ENCODE measurements around the gene PLA2G4D. TPM values are rescaled to one million over a fixed set of nuclear protein-coding genes. Genes with fewer than 3 reads are reported as not detected.

The PLA2G4D gene
- total RNA-seq, 1 donor from 2014 or later, result 26.5 TPM

DNA sequence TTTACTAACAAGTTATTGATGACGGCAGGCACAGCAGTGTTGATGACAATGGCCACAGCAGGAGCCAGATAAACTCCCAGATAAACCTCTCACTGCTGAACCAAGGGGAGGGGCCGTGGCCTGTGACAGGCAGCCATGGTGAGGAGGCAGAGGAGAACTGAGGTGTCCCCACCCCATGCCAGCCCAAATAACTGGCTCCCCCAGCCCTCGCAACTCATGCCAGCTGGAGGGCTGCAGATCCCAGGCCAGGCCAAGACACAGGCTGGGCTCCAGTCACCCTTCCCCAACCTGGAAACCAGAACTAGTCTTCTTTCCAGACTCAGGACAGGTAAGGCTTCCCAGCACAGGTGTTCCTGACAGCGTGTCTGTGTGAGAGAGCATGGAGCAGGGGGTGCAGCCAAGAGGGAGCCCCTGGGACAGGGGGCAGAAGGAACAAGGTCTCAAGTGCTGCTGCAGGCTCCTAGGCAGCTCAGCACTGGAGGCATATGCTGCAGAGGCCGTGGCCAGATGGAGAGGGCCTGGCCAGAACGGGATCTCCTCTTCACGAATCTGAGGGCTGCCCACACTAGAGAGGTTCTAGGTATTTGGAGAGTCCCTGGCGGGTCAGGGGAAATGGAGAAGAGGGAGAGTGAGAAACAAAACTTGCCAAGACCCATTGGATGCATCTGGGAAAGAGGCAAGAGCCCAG, 46.2 kb upstream of the PLA2G4D start:
- DNase-seq (ENCODE audit: extremely low spot score in 2 of 2), result peak in 1 of 2 donors; percentile 54
- no peaks in the 10 kb centered on the region for H3K4me1 ChIP-seq
- intact Hi-C loops (cut with DNase I), result no loop called here
- H3K36me3 ChIP-seq, result no peaks in the 10 kb centered on the region
- no peaks in the 10 kb centered on the region for H3K27me3 ChIP-seq
- H3K27ac ChIP-seq, result no peak overlapping the region
- no peak overlapping the region for H3K4me3 ChIP-seq
- H3K9me3 ChIP-seq, result no peaks in the 10 kb centered on the region
- TF ChIP-seq, protein P1, sequence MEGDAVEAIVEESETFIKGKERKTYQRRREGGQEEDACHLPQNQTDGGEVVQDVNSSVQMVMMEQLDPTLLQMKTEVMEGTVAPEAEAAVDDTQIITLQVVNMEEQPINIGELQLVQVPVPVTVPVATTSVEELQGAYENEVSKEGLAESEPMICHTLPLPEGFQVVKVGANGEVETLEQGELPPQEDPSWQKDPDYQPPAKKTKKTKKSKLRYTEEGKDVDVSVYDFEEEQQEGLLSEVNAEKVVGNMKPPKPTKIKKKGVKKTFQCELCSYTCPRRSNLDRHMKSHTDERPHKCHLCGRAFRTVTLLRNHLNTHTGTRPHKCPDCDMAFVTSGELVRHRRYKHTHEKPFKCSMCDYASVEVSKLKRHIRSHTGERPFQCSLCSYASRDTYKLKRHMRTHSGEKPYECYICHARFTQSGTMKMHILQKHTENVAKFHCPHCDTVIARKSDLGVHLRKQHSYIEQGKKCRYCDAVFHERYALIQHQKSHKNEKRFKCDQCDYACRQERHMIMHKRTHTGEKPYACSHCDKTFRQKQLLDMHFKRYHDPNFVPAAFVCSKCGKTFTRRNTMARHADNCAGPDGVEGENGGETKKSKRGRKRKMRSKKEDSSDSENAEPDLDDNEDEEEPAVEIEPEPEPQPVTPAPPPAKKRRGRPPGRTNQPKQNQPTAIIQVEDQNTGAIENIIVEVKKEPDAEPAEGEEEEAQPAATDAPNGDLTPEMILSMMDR (IDR thresholded peaks at IDR 0.05), result no peak
- no peak for TF ChIP-seq POLR2A (IDR thresholded peaks at IDR 0.05)

DNA sequence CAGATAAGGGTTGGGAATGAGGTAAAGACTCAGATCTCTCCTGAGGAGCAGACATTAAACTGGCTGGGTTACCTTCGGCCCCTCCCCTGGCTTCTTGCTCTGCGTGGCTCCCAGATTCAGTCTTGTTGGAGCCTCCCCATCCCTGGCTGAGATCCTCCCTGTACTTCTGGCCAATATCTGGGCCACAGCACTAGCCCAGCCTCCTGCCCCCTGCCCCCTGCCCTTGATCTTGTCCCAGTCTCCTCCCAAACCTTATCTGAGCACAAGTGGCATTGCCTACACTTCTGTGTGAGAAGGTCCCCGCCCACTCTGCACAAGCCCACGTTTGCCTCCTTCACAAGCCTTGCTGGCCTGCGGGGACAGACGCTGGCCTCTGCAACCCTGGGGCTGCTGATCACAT, 45.2 kb upstream of the PLA2G4D start:
- H3K27me3 ChIP-seq, result no peaks in the 10 kb centered on the region
- H3K27ac ChIP-seq, result no peak overlapping the region
- H3K9me3 ChIP-seq, result no peaks in the 10 kb centered on the region
- H3K4me3 ChIP-seq, result no peak overlapping the region
- TF ChIP-seq POLR2AphosphoS5 (IDR thresholded peaks at IDR 0.05; ENCODE audit: insufficient read depth in 1 of 2, low read depth in 1 of 2) (no peak), POLR2A (IDR thresholded peaks at IDR 0.05) (no peak)
- TF ChIP-seq, protein P1 (IDR thresholded peaks at IDR 0.05), result no peak
- H3K36me3 ChIP-seq, result no peaks in the 10 kb centered on the region
- DNase-seq (ENCODE audit: extremely low spot score in 2 of 2), result peak in 1 of 2 donors; percentile 78
- H3K4me1 ChIP-seq, result no peaks in the 10 kb centered on the region
- intact Hi-C loops (cut with DNase I), result no loop called here

DNA sequence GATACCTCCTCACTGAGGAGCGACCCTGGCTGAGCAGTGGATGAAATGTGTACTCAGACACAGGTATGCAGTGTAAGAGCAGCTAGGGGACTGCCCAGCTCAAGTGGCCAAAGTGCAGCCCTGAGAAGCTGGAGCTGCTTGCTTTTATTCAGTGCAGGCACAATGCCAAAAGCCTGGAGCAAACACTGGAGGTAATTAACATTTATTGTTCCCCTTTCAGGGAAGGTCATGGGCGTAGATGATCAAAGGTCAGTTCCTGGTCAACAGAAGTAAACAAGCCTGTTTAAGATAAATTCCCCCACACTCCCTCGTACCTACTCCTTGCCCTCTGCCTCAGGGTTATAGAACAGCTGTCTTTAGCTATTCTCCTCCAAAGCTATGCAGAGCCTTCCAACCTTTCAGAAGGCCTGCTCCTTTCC, 44.6 kb upstream of the PLA2G4D start:
- H3K27ac ChIP-seq, result no peak overlapping the region
- H3K36me3 ChIP-seq, result no peaks in the 10 kb centered on the region
- peak in 1 of 2 donors; percentile 47 for DNase-seq (ENCODE audit: extremely low spot score in 2 of 2)
- TF ChIP-seq POLR2A (IDR thresholded peaks at IDR 0.05), result no peak
- TF ChIP-seq, protein P1 (IDR thresholded peaks at IDR 0.05), result no peak
- TF ChIP-seq POLR2AphosphoS5 (IDR thresholded peaks at IDR 0.05; ENCODE audit: insufficient read depth in 1 of 2, low read depth in 1 of 2), result no peak
- intact Hi-C loops (cut with DNase I), result no loop called here
- no peak overlapping the region for H3K4me3 ChIP-seq
- no peaks in the 10 kb centered on the region for H3K9me3 ChIP-seq
- no peaks in the 10 kb centered on the region for H3K4me1 ChIP-seq
- no peaks in the 10 kb centered on the region for H3K27me3 ChIP-seq

DNA sequence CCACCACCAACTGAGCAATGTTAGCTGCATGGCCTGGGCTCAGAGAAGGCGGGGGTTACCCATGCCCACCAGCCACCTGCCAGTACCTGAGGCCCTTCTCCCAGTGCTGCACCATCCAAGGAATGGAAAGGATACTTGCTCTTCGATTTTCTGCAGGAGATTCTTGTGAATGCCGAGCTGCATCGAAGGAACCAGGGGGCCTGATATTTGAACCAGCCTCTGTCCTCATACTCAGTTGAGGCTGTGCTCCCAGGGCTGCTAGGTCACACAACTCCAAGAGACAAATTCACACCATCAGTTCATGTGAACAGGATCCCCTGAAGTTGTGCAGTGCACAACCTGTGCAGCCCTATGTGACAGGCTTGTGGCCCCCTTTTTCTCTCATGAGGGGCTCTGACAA, 44.0 kb upstream of the PLA2G4D start:
- intact Hi-C loops (cut with DNase I), result no loop called here
- no peaks in the 10 kb centered on the region for H3K27me3 ChIP-seq
- peak in 1 of 2 donors; percentile 42 for DNase-seq (ENCODE audit: extremely low spot score in 2 of 2)
- no peaks in the 10 kb centered on the region for H3K4me1 ChIP-seq
- H3K36me3 ChIP-seq, result no peaks in the 10 kb centered on the region
- H3K27ac ChIP-seq, result no peak overlapping the region
- no peak for TF ChIP-seq POLR2A (IDR thresholded peaks at IDR 0.05)
- TF ChIP-seq, protein P1 (IDR thresholded peaks at IDR 0.05), result no peak
- TF ChIP-seq POLR2AphosphoS5 (IDR thresholded peaks at IDR 0.05; ENCODE audit: insufficient read depth in 1 of 2, low read depth in 1 of 2), result no peak
- no peak overlapping the region for H3K4me3 ChIP-seq
- H3K9me3 ChIP-seq, result no peaks in the 10 kb centered on the region

DNA sequence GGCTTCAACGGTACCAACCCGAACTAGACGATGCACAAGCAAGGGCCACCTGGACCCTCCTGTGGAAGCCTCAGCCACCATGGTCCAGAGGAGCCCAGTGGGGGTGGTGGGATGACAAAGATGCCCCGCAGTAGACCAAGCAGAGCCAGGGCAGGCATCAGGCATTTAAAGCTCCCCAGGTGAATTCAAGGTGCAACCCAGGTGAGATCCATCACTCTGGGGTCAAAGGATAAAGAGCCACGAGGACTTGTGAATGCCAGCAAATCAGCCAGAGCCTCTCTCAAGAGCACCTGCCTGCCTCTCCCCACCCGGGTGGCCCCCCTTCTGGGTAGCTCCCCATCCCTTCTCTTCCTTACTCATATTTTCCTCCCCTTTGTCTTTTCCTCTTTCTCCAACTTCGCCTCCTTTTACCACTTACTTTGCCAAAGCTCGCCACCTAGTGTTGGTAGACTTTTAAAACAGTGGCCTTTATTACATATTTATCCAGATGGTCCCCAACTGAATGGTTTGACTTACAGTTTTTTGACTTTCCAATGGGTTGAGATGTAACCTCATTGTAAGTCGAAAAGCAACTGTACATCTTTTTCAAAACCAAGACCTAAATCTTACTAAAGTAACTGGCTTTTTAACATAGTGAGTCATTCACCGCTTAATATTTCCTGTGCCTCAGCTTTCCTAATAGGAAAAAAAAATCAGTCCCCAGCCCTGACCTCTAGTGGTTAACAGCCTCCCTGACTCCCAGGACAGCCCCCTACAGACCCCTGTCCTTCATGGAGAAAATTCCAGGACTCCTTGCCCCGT, 43.3 kb upstream of the PLA2G4D start:
- H3K27ac ChIP-seq, result no peak overlapping the region
- no peaks in the 10 kb centered on the region for H3K36me3 ChIP-seq
- no peak for TF ChIP-seq POLR2AphosphoS5 (IDR thresholded peaks at IDR 0.05; ENCODE audit: insufficient read depth in 1 of 2, low read depth in 1 of 2)
- TF ChIP-seq, protein P1 (IDR thresholded peaks at IDR 0.05), result peak in 2 of 3 experiments; percentile 21 to 24
- H3K4me1 ChIP-seq, result no peaks in the 10 kb centered on the region
- intact Hi-C loops (cut with DNase I), result no loop called here
- no peaks in the 10 kb centered on the region for H3K9me3 ChIP-seq
- H3K4me3 ChIP-seq, result no peak overlapping the region
- no peaks in the 10 kb centered on the region for H3K27me3 ChIP-seq
- DNase-seq (ENCODE audit: extremely low spot score in 2 of 2), result peak; percentile 47 to 58
